Peyer's patch (tissue), 4 donors: ENCODE measurements around the gene GPC3. TPM values are rescaled to one million over a fixed set of nuclear protein-coding genes. Genes with fewer than 3 reads are reported as not detected.

ENCODE experiments used
- DNase-seq, 3 donors: peaks; one replicate each; pipeline ENCODE4 v3.0.0-alpha.2; 2017 to 2019
- H3K27ac ChIP-seq, 4 donors: fragments of 200-600 bp; sonication (generic); one replicate each; pipeline ENCODE4 v1.5.1; 2016 to 2019
- H3K27me3 ChIP-seq, 2 donors: fragments of 200-600 bp; sonication (generic); one replicate each; pipeline ENCODE4 v1.5.1; 2019
- H3K36me3 ChIP-seq, 3 donors: fragments of 200-600 bp; sonication (generic); one replicate each; pipeline ENCODE4 v1.5.1; 2016 to 2019
- H3K4me1 ChIP-seq, 4 donors: fragments of 200-600 bp; sonication (generic); one replicate each; pipeline ENCODE4 v1.5.1; 2016 to 2019
- H3K4me3 ChIP-seq, 4 donors: fragments of 200-600 bp; sonication (generic); 1 replicate in 3 of 4; 2 replicates in 1 of 4; pipeline ENCODE4 v1.5.1; 2016 to 2019; ENCODE audit warnings: mild to moderate bottlenecking in 1 of 4
- H3K9me3 ChIP-seq, 4 donors: fragments of 200-600 bp; sonication (generic); one replicate each; pipeline ENCODE4 v1.5.1; 2016 to 2019; ENCODE audit warnings: mild to moderate bottlenecking in 1 of 4
- CTCF ChIP-seq, 6 experiments: fragments of 450-650 bp in 4 of 6; fragments of 200-600 bp in 2 of 6; sonication (generic) in 1 of 6; IDR thresholded peaks; one replicate each; pipeline ENCODE4 v1.5.1; 2017 to 2019; ENCODE audit warnings: antibody characterized with exemption in 6 of 6, mild to moderate bottlenecking in 3 of 6, moderate library complexity in 1 of 6
- POLR2A ChIP-seq, 2 donors: fragments of 450-650 bp; IDR thresholded peaks; one replicate each; pipeline ENCODE4 v1.5.1; 2017; ENCODE audit warnings: antibody characterized with exemption in 2 of 2, mild to moderate bottlenecking in 2 of 2, moderate library complexity in 2 of 2
- total RNA-seq, 4 donors: library from RNA; depleted of rRNA; stranded (reverse); fragments of >200 nt; gene quantifications; one replicate each; pipeline ENCODE4 v1.1.0, GENCODE V29; 2016

The GPC3 gene
- total RNA-seq, 4 donors from 2014 or later, result 1.1 to 7.2 (median 5.8) TPM

- DNase-seq, result no peak
- H3K27me3 ChIP-seq, result no peaks in the 10 kb centered on the region
- no peaks in the 10 kb centered on the region for H3K4me1 ChIP-seq
- no peaks in the 10 kb centered on the region for H3K36me3 ChIP-seq
- H3K4me3 ChIP-seq, result no peak overlapping the region
- no peak overlapping the region for H3K27ac ChIP-seq
- no peak for TF ChIP-seq CTCF (IDR thresholded peaks at IDR 0.05)
- no peak for TF ChIP-seq POLR2A (IDR thresholded peaks at IDR 0.05)
- no peaks in the 10 kb centered on the region for H3K9me3 ChIP-seq
Measured at GRCh38 chrX:133926809-133927208, 58.6 kb downstream of the GPC3 start.

GRCh38 chrX:133926099-133926498, 59.3 kb downstream of the GPC3 start:
- no peak overlapping the region for H3K27ac ChIP-seq
- no peak for DNase-seq
- H3K27me3 ChIP-seq, result no peaks in the 10 kb centered on the region
- no peak overlapping the region for H3K4me3 ChIP-seq
- H3K9me3 ChIP-seq, result no peaks in the 10 kb centered on the region
- no peaks in the 10 kb centered on the region for H3K4me1 ChIP-seq
- TF ChIP-seq CTCF (IDR thresholded peaks at IDR 0.05), result no peak
- TF ChIP-seq POLR2A (IDR thresholded peaks at IDR 0.05), result no peak
- H3K36me3 ChIP-seq, result no peaks in the 10 kb centered on the region

- H3K27ac ChIP-seq, result no peak overlapping the region
- no peak for TF ChIP-seq CTCF (IDR thresholded peaks at IDR 0.05)
- no peak for TF ChIP-seq POLR2A (IDR thresholded peaks at IDR 0.05)
- no peaks in the 10 kb centered on the region for H3K36me3 ChIP-seq
- H3K27me3 ChIP-seq, result no peaks in the 10 kb centered on the region
- H3K4me1 ChIP-seq, result no peaks in the 10 kb centered on the region
- no peaks in the 10 kb centered on the region for H3K9me3 ChIP-seq
- no peak overlapping the region for H3K4me3 ChIP-seq
- no peak for DNase-seq
Measured at GRCh38 chrX:133924548-133924947, 60.8 kb downstream of the GPC3 start.

GRCh38 chrX:133923548-133923947, 61.8 kb downstream of the GPC3 start:
- TF ChIP-seq CTCF (IDR thresholded peaks at IDR 0.05) (no peak), POLR2A (IDR thresholded peaks at IDR 0.05) (no peak)
- Histone ChIP-seq H3K27ac (no peak overlapping the region), H3K4me3 (no peak overlapping the region), H3K4me1 (no peaks in the 10 kb centered on the region), H3K9me3 (no peaks in the 10 kb centered on the region), H3K27me3 (no peaks in the 10 kb centered on the region), H3K36me3 (no peaks in the 10 kb centered on the region)
- DNase-seq, result no peak

- no peaks in the 10 kb centered on the region for H3K27me3 ChIP-seq
- H3K4me3 ChIP-seq, result no peak overlapping the region
- no peaks in the 10 kb centered on the region for H3K36me3 ChIP-seq
- no peaks in the 10 kb centered on the region for H3K4me1 ChIP-seq
- no peaks in the 10 kb centered on the region for H3K9me3 ChIP-seq
- TF ChIP-seq CTCF (IDR thresholded peaks at IDR 0.05), result no peak
- H3K27ac ChIP-seq, result no peak overlapping the region
- DNase-seq, result no peak
Measured at GRCh38 chrX:133923113-133923512, 62.3 kb downstream of the GPC3 start.

DNA sequence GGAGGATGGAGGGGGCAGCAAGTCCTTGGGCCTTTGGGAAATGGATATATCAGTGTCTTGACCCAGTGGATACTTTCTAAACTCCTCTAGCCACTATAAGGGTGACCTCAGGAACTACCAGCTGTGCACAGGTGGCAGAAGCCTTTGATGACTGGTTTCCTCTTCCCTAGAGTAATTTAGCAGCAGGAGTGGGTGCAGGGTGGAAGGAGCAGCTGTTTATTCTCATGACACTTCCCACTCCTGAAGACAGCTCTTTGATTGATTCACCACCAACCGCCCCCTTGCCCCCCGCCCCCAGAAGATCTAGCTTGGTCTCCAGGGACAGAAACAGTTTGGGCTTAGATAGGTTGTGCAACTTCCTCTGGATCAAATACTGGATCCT, 63.0 kb downstream of the GPC3 start:
- Histone ChIP-seq H3K27ac (no peak overlapping the region), H3K4me1 (no peaks in the 10 kb centered on the region), H3K36me3 (no peaks in the 10 kb centered on the region), H3K27me3 (no peaks in the 10 kb centered on the region), H3K9me3 (no peaks in the 10 kb centered on the region), H3K4me3 (no peak overlapping the region)
- no peak for DNase-seq
- TF ChIP-seq CTCF (IDR thresholded peaks at IDR 0.05) (no peak), POLR2A (IDR thresholded peaks at IDR 0.05) (no peak)
